OCI-LY7 (cell line): ENCODE measurements around the gene MT2A. TPM values are rescaled to one million over a fixed set of nuclear protein-coding genes. Genes with fewer than 3 reads are reported as not detected.

Source experiments
- BruUV-seq: library from RNA; stranded (reverse); fragments of 400-500 nt; replicated peaks from 2 replicates; lab custom pipeline; 2021; lab: Mats Ljungman, UMichigan
- CTCF ChIA-PET: fragments of 300-600 bp; sonication (Branson Sonifier 250); formaldehyde crosslinking; loops from one replicate; lab custom pipeline; 2022; ENCODE audit warnings: antibody characterized with exemption; ENCODE audit not compliant: unreplicated experiment; lab: Charles Lee
- POLR2A ChIA-PET: fragments of 300-600 bp; sonication (Branson Sonifier 250); formaldehyde crosslinking; loops from one replicate; lab custom pipeline; 2022; ENCODE audit warnings: antibody characterized with exemption; lab: Charles Lee
- DNase-seq: peaks from one replicate; pipeline ENCODE4 v3.0.0-alpha.2; 2015; ENCODE audit warnings: low spot score
- H2AFZ ChIP-seq: fragments of 200-600 bp; sonication (generic), shearing (Covaris generic); 2 replicates; pipeline ENCODE4 v1.6.1; 2014; ENCODE audit warnings: mild to moderate bottlenecking, antibody characterized with exemption, low read length, moderate library complexity
- H3K27ac ChIP-seq: fragments of 200-600 bp; sonication (generic); 2 replicates; pipeline ENCODE4 v1.5.1; 2014; ENCODE audit warnings: mixed run types, low read depth, mild to moderate bottlenecking, moderate library complexity, low read length, inconsistent platforms; ENCODE audit not compliant: poor library complexity, severe bottlenecking
- H3K36me3 ChIP-seq: fragments of 200-600 bp; sonication (generic); 2 replicates; pipeline ENCODE4 v1.6.1; 2014; ENCODE audit warnings: mild to moderate bottlenecking, antibody characterized with exemption, low read length, moderate library complexity, mixed read lengths; ENCODE audit not compliant: insufficient read depth
- H3K4me1 ChIP-seq: fragments of 200-600 bp; sonication (generic); 2 replicates; pipeline ENCODE4 v1.5.1; 2014; ENCODE audit warnings: mild to moderate bottlenecking, low read length; ENCODE audit not compliant: insufficient read depth, poor library complexity, severe bottlenecking
- H3K4me2 ChIP-seq: fragments of 200-600 bp; sonication (generic); 2 replicates; pipeline ENCODE4 v1.6.1; 2014; ENCODE audit warnings: mild to moderate bottlenecking, low read length
- H3K4me3 ChIP-seq: fragments of 200-600 bp; sonication (generic); 2 replicates; pipeline ENCODE4 v1.5.1; 2014; ENCODE audit warnings: mild to moderate bottlenecking, low read depth, low read length; ENCODE audit not compliant: poor library complexity, severe bottlenecking
- H3K79me2 ChIP-seq: fragments of 200-600 bp; sonication (generic); 2 replicates; pipeline ENCODE4 v1.6.1; 2016; ENCODE audit warnings: low read depth, mild to moderate bottlenecking, low read length, moderate library complexity, mixed read lengths; ENCODE audit not compliant: insufficient read depth
- H3K9me2 ChIP-seq: fragments of 200-600 bp; sonication (generic); 2 replicates; pipeline ENCODE4 v1.6.1; 2016; ENCODE audit warnings: mild to moderate bottlenecking, low read length, mixed read lengths; ENCODE audit not compliant: insufficient read depth
- H3K9me3 ChIP-seq: fragments of 200-600 bp; sonication (generic); 2 replicates; pipeline ENCODE4 v1.6.1; 2014; ENCODE audit warnings: mild to moderate bottlenecking, mixed run types, low read length, mixed read lengths
- H4K20me1 ChIP-seq: fragments of 200-600 bp; sonication (generic); 2 replicates; pipeline ENCODE4 v1.6.1; 2014; ENCODE audit warnings: mild to moderate bottlenecking, antibody characterized with exemption, low read length, moderate library complexity, mixed read lengths; ENCODE audit not compliant: insufficient read depth
- EZH2phosphoT487 ChIP-seq: fragments of 200-600 bp; sonication (generic); IDR thresholded peaks from 2 replicates; pipeline ENCODE4 v1.6.1; 2018; ENCODE audit warnings: low read depth, borderline replicate concordance, mild to moderate bottlenecking, mixed run types, antibody characterized with exemption, low read length, moderate library complexity, mixed read lengths
- intact Hi-C: fragments of 100-400 bp; cut with micrococcal nuclease; formaldehyde crosslinking; loops from one replicate; pipeline ENCODE4 v1.10.0; 2022; ENCODE audit not compliant: unreplicated experiment
- total RNA-seq, 2 experiments: library from RNA; depleted of rRNA in 1 of 2; stranded (reverse); fragments of >200 nt in 1 of 2; shearing (Covaris generic) in 1 of 2; gene quantifications; 2 replicates each; pipeline ENCODE4 v1.2.3, GENCODE V29; 2014 to 2022
- TF ChIP-seq, protein P1 (sequence below): fragments of 200-600 bp; sonication (generic); conservative IDR thresholded peaks from 2 replicates; pipeline ENCODE4 v1.5.1; 2014; ENCODE audit warnings: mild to moderate bottlenecking, antibody characterized with exemption, low read length, moderate library complexity, mixed read lengths

MT2A gene
- total RNA-seq, 2 experiments from 2014 or later = 9.3 to 27.2 TPM

DNA sequence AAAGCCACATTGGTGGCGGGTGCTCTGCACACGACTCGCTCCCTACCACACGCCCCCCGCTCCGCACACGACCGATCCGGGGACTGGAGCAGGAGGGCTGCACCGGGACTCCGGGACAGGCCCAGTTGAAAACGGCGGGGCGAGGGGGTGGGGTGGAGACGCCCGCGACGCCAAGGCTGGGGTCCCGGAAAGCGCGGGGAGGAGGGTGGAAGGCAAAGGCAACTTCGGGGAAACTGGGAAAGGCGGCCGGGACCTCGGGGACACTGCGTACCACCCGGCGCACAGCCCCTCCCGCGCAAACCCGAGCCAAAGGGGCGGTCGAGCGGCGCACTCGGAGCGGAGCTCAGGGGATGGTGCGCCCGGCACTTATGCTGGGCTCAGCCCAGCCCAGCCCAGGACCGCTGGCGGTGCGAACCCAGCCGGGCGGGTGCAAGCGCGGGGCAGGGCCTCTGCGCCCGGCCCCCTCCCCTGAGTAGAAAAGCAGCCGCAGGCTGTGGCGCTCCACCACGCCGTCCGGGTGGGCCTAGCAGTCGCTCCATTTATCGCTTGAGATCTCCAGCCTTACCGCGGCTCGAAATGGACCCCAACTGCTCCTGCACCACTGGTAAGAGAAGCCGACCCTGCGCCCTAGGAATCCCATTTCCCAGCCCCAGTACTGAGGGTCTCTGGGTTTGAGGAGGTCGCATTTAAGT lies 23.9 kb downstream of the MT2A start, which contains the start of gene MT1M:
Gene MT1M, plus strand, starts transcription at position 504 of the 692 bp plus-strand sequence. Its CDS starts 73 bp downstream, at position 577.
- BruUV-seq = no TSS peak
- Histone ChIP-seq H3K27ac (no peak within 1 kb of the TSS), H3K9me3 (no peaks in the 10 kb centered on the region), H4K20me1 (no peaks in the 10 kb centered on the region), H2AFZ (no peak within 1 kb of the TSS), H3K36me3 (no peaks in the 10 kb centered on the region), H3K9me2 (no peaks in the 10 kb centered on the region), H3K4me3 (no peak within 1 kb of the TSS), H3K79me2 (no peaks in the 10 kb centered on the region), H3K4me2 (no peak within 1 kb of the TSS), H3K4me1 (peaks cover 9% of the 10 kb centered on the region)
- no peak for DNase-seq
- ChIA-PET CTCF (no interaction called here), POLR2A (no interaction called here)
- intact Hi-C loops = no loop called here
- TF ChIP-seq EZH2phosphoT487 = no peak
- TF ChIP-seq, protein P1, sequence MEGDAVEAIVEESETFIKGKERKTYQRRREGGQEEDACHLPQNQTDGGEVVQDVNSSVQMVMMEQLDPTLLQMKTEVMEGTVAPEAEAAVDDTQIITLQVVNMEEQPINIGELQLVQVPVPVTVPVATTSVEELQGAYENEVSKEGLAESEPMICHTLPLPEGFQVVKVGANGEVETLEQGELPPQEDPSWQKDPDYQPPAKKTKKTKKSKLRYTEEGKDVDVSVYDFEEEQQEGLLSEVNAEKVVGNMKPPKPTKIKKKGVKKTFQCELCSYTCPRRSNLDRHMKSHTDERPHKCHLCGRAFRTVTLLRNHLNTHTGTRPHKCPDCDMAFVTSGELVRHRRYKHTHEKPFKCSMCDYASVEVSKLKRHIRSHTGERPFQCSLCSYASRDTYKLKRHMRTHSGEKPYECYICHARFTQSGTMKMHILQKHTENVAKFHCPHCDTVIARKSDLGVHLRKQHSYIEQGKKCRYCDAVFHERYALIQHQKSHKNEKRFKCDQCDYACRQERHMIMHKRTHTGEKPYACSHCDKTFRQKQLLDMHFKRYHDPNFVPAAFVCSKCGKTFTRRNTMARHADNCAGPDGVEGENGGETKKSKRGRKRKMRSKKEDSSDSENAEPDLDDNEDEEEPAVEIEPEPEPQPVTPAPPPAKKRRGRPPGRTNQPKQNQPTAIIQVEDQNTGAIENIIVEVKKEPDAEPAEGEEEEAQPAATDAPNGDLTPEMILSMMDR = no peak

DNA sequence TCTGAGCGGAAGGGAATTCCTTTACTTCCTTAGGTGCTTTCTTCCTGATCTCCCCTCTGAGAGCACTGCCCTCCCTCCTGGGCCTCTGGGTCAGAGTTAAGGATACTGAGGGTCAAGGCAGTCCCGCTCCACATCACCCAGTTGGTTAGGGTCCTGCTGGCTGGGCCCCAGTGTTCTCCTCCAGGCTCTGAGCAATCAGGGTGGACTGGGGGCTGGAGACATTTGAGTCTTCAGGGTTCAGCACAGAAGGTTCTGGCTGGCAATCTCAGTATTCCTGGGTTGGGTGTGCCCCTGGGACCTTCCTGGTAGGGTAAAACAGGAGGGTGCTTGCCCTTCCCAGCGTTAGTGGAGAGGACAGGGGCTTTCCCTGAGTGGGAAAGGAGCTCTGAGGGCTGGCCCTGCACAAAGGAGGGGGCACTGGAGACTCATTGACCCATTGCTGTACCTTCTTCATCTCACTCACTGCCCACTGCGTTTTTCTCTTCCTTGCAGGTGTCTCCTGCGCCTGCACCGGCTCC lies 24.5 kb downstream of the MT2A start:
- Histone ChIP-seq H3K4me3 (no peak overlapping the region), H3K9me3 (no peaks in the 10 kb centered on the region), H3K4me1 (peaks cover 9% of the 10 kb centered on the region), H2AFZ (no peak overlapping the region), H3K4me2 (no peak overlapping the region), H3K79me2 (no peaks in the 10 kb centered on the region), H3K36me3 (no peaks in the 10 kb centered on the region), H3K9me2 (no peaks in the 10 kb centered on the region), H4K20me1 (no peaks in the 10 kb centered on the region), H3K27ac (no peak overlapping the region)
- CTCF ChIA-PET = interaction anchor here (0.6 kb wide), 1 partner anchor 743 kb away, joined by 3 read pairs; no protein-coding TSS in a partner anchor
- POLR2A ChIA-PET = no interaction called here
- BruUV-seq = no TSS peak
- TF ChIP-seq, protein P1 = no peak
- TF ChIP-seq EZH2phosphoT487 = no peak
- intact Hi-C loops = no loop called here
- no peak for DNase-seq

DNA sequence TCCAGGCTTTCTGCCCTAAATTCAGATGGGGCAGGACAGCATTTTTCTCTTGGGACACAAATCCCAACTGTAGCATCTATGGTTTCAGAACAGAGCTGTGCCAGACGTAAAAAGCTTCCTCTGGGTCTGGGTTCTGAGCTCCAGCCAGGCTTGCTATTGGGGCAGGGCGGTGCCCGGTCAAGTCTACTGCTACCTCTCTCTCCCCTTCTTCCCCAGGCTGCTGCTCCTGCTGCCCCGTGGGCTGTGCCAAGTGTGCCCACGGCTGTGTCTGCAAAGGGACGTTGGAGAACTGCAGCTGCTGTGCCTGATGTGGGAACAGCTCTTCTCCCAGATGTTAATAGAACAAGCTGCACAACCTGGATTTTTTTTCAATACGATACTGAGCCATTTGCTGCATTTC lies 25.2 kb downstream of the MT2A start:
- Histone ChIP-seq H4K20me1 (no peaks in the 10 kb centered on the region), H3K4me2 (no peak overlapping the region), H3K79me2 (no peaks in the 10 kb centered on the region), H3K4me3 (no peak overlapping the region), H3K9me3 (no peaks in the 10 kb centered on the region), H3K4me1 (peaks cover 9% of the 10 kb centered on the region), H3K36me3 (no peaks in the 10 kb centered on the region), H3K27ac (no peak overlapping the region), H2AFZ (no peak overlapping the region), H3K9me2 (no peaks in the 10 kb centered on the region)
- no peak for TF ChIP-seq EZH2phosphoT487
- TF ChIP-seq, protein P1 = no peak
- ChIA-PET CTCF (interaction anchor here (0.6 kb wide), 1 partner anchor 744 kb away, joined by 3 read pairs; no protein-coding TSS in a partner anchor), POLR2A (no interaction called here)
- no peak for DNase-seq
- BruUV-seq = no TSS peak
- intact Hi-C loops = no loop called here
